HTERT RPE-1 (cell line): Measurements from ENCODE around the gene MARVELD1.
"Not testable (repeated sequence)": the region's sequence is repeated elsewhere in the genome, so short reads cannot be mapped to it uniquely, and the experiment has no call there.

Source experiments
- in situ Hi-C: fragments of 300-500 bp; cut with MboI; formaldehyde crosslinking; loops from 4 replicates; pipeline ENCODE4 v1.14.3; 2020; ENCODE audit warnings: low sequenced_read_pairs

The MARVELD1 gene

GRCh38 chr10:97689559-97690020 lies 23.9 kb upstream of the MARVELD1 start:
- in situ Hi-C loops: no loop called here

- in situ Hi-C loops: no loop called here
Observed at GRCh38 chr10:97690133-97690532, 23.4 kb upstream of the MARVELD1 start.

- in situ Hi-C loops: not testable (repeated sequence)
Observed at GRCh38 chr10:97698072-97698655, 15.4 kb upstream of the MARVELD1 start.

- in situ Hi-C loops: no loop called here
Observed at GRCh38 chr10:97701438-97702069, 12.0 kb upstream of the MARVELD1 start.

- in situ Hi-C loops: no loop called here
Observed at GRCh38 chr10:97703398-97704067, 10.0 kb upstream of the MARVELD1 start.

GRCh38 chr10:97704341-97704740 lies 9.2 kb upstream of the MARVELD1 start:
- in situ Hi-C loops: no loop called here

GRCh38 chr10:97705006-97705670 lies 8.4 kb upstream of the MARVELD1 start:
- in situ Hi-C loops: no loop called here

- in situ Hi-C loops: no loop called here
Observed at GRCh38 chr10:97707134-97707861, 6.2 kb upstream of the MARVELD1 start.

GRCh38 chr10:97708167-97708566 lies 5.4 kb upstream of the MARVELD1 start:
- in situ Hi-C loops: no loop called here

GRCh38 chr10:97708976-97709946 lies 4.3 kb upstream of the MARVELD1 start:
- in situ Hi-C loops: no loop called here

GRCh38 chr10:97711640-97712572 lies 1.6 kb upstream of the MARVELD1 start:
- in situ Hi-C loops: no loop called here

GRCh38 chr10:97713826-97714400 lies 383 bp downstream of the MARVELD1 start:
- in situ Hi-C loops: no loop called here

GRCh38 chr10:97714401-97715258 lies 1.1 kb downstream of the MARVELD1 start:
- in situ Hi-C loops: no loop called here

- in situ Hi-C loops: no loop called here
Observed at GRCh38 chr10:97715259-97715874, 1.8 kb downstream of the MARVELD1 start.

GRCh38 chr10:97717627-97718026 lies 4.1 kb downstream of the MARVELD1 start:
- in situ Hi-C loops: no loop called here

- in situ Hi-C loops: no loop called here
Observed at GRCh38 chr10:97718178-97718577, 4.6 kb downstream of the MARVELD1 start.

GRCh38 chr10:97718659-97719142 lies 5.2 kb downstream of the MARVELD1 start:
- in situ Hi-C loops: no loop called here
